ENCODE data around the gene GLO1. TPM values are rescaled to one million over a fixed set of nuclear protein-coding genes. Genes with fewer than 3 reads are reported as not detected.

Gene GLO1
- polyA plus RNA-seq, 3 donors, result 11.4 to 68.6 (median 62.6) TPM

- peak; percentile 70 for TF ChIP-seq CTCF (IDR thresholded peaks at IDR 0.05)
- intact Hi-C loops (cut with micrococcal nuclease), result no loop called here
- Histone ChIP-seq H3K27me3 (ENCODE audit: control insufficient read depth in 2 of 2, insufficient read depth in 2 of 2, low read length in 2 of 2) (no peaks in the 10 kb centered on the region), H3K9me3 (replicated peaks in 1 of 2; ENCODE audit: control insufficient read depth in 1 of 2, insufficient read depth in 1 of 2, low read length in 2 of 2) (peaks cover 0 to 2% of the 10 kb centered on the region in 2 donors), H3K4me3 (replicated peaks in 1 of 3; ENCODE audit: low read depth in 2 of 3, low read length in 3 of 3) (no peak overlapping the region), H4K20me1 (ENCODE audit: insufficient read depth, low read length) (no peaks in the 10 kb centered on the region), H3K9ac (ENCODE audit: insufficient read depth, low read length, poor library complexity, severe bottlenecking) (no peak overlapping the region), H2AFZ (ENCODE audit: insufficient read depth, low read depth, low read length, poor library complexity, severe bottlenecking) (no peak overlapping the region), H3K36me3 (replicated peaks in 1 of 2; ENCODE audit: control insufficient read depth in 1 of 2, insufficient read depth in 2 of 2, low read length in 2 of 2) (peaks cover 0 to 18% of the 10 kb centered on the region in 2 donors), H3K4me2 (replicated peaks; ENCODE audit: extremely low read depth, low read length, poor library complexity, severe bottlenecking) (no peak overlapping the region), H3K27ac (ENCODE audit: low read depth in 1 of 2, low read length in 2 of 2) (no peak overlapping the region), H3K79me2 (ENCODE audit: insufficient read depth, low read length) (no peaks in the 10 kb centered on the region), H3K4me1 (ENCODE audit: control insufficient read depth in 1 of 2, insufficient read depth in 2 of 2, low read length in 2 of 2) (peaks cover 8 to 11% of the 10 kb centered on the region in 2 donors)
- WGBS (ENCODE audit: insufficient coverage), result 0% methylated on average over 1 of the region's 2 CpGs
- Mint-ChIP-seq H3K4me3 (no peak overlapping the region), H3K27me3 (ENCODE audit: low read depth in 3 of 3) (peaks cover 0 to 1% (median 0%) of the 10 kb centered on the region in 3 donors), H3K36me3 (peaks cover 16 to 18% of the 10 kb centered on the region in 2 donors), H3K4me1 (peaks cover 14% of the 10 kb centered on the region), H3K27ac (no peak overlapping the region), H3K9me3 (peaks cover 0 to 6% (median 0%) of the 10 kb centered on the region in 7 donors)
- peak; percentile 21 to 52 (median 46) for DNase-seq
These were observed 31.0 kb downstream of the GLO1 start for GRCh38 chr6:38671885-38672467.

- Histone ChIP-seq H3K9ac (ENCODE audit: insufficient read depth, low read length, poor library complexity, severe bottlenecking) (no peak overlapping the region), H2AFZ (ENCODE audit: insufficient read depth, low read depth, low read length, poor library complexity, severe bottlenecking) (no peak overlapping the region), H3K27ac (ENCODE audit: low read depth in 1 of 2, low read length in 2 of 2) (no peak overlapping the region), H4K20me1 (ENCODE audit: insufficient read depth, low read length) (no peaks in the 10 kb centered on the region), H3K79me2 (ENCODE audit: insufficient read depth, low read length) (no peaks in the 10 kb centered on the region), H3K4me2 (replicated peaks; ENCODE audit: extremely low read depth, low read length, poor library complexity, severe bottlenecking) (no peak overlapping the region), H3K27me3 (ENCODE audit: control insufficient read depth in 2 of 2, insufficient read depth in 2 of 2, low read length in 2 of 2) (no peaks in the 10 kb centered on the region), H3K9me3 (replicated peaks in 1 of 2; ENCODE audit: control insufficient read depth in 1 of 2, insufficient read depth in 1 of 2, low read length in 2 of 2) (no peaks in the 10 kb centered on the region), H3K4me1 (ENCODE audit: control insufficient read depth in 1 of 2, insufficient read depth in 2 of 2, low read length in 2 of 2) (no peaks in the 10 kb centered on the region), H3K4me3 (replicated peaks in 1 of 3; ENCODE audit: low read depth in 2 of 3, low read length in 3 of 3) (no peak overlapping the region), H3K36me3 (replicated peaks in 1 of 2; ENCODE audit: control insufficient read depth in 1 of 2, insufficient read depth in 2 of 2, low read length in 2 of 2) (no peaks in the 10 kb centered on the region)
- WGBS (ENCODE audit: insufficient coverage), result no CpG with 5 or more reads among the region's 3 CpGs
- intact Hi-C loops (cut with micrococcal nuclease), result no loop called here
- no peak for DNase-seq
- no peak overlapping the region for H3K4me3 Mint-ChIP-seq
- no peak for TF ChIP-seq CTCF (IDR thresholded peaks at IDR 0.05)
- no peaks in the 10 kb centered on the region for H3K9me3 Mint-ChIP-seq
- H3K27ac Mint-ChIP-seq, result no peak overlapping the region
- peaks cover 1 to 2% of the 10 kb centered on the region in 2 donors for H3K36me3 Mint-ChIP-seq
- H3K4me1 Mint-ChIP-seq, result peaks cover 4% of the 10 kb centered on the region
- H3K27me3 Mint-ChIP-seq (ENCODE audit: low read depth in 3 of 3), result no peaks in the 10 kb centered on the region
These were observed 44.4 kb downstream of the GLO1 start for GRCh38 chr6:38658418-38659167.

All from CD14-positive monocyte (primary cell).